Panc1 (cell line): ENCODE measurements around the gene SDK2. TPM values are rescaled to one million over a fixed set of nuclear protein-coding genes. Genes with fewer than 3 reads are reported as not detected.

Experiments used
- ATAC-seq: fragments of 200-7000 bp; cut with Tn5 transposase; 2 replicates; pipeline ENCODE4 v1.9.1; 2020; ENCODE audit warnings: mild to moderate bottlenecking, moderate library complexity
- BruUV-seq: library from RNA; stranded (reverse); fragments of 400-500 nt; replicated peaks from 2 replicates; lab custom pipeline; 2021; lab: Mats Ljungman, UMichigan
- CTCF ChIA-PET: fragments of 300-600 bp; sonication (Branson Sonifier 250); formaldehyde crosslinking; loops from one replicate; lab custom pipeline; 2022; ENCODE audit warnings: antibody characterized with exemption; lab: Charles Lee
- POLR2A ChIA-PET: fragments of 300-600 bp; sonication (Branson Sonifier 250); formaldehyde crosslinking; loops from one replicate; lab custom pipeline; 2022; ENCODE audit warnings: antibody characterized with exemption; lab: Charles Lee
- DNase-seq: peaks from one replicate; pipeline ENCODE4 v3.0.0-alpha.2; 2010; ENCODE audit warnings: low read depth, low spot score
- H3K27ac ChIP-seq: 2 replicates; pipeline ENCODE4 v1.5.1; 2011; ENCODE audit warnings: mild to moderate bottlenecking, low read length, inconsistent platforms
- H3K27me3 ChIP-seq: fragments of 200-500 bp; sonication (Bioruptor generic); 2 replicates; pipeline ENCODE4 v1.6.0; 2014; ENCODE audit warnings: low read length, inconsistent platforms; ENCODE audit not compliant: control insufficient read depth, insufficient read depth
- H3K36me3 ChIP-seq: fragments of 200-500 bp; sonication (Bioruptor generic); 2 replicates; pipeline ENCODE4 v1.5.1; 2014; ENCODE audit warnings: inconsistent platforms, mild to moderate bottlenecking, low read length, moderate library complexity; ENCODE audit not compliant: control insufficient read depth, insufficient read depth
- H3K4me1 ChIP-seq: 2 replicates; pipeline ENCODE4 v1.5.1; 2011; ENCODE audit warnings: inconsistent platforms, mild to moderate bottlenecking, low read length, moderate library complexity; ENCODE audit not compliant: control insufficient read depth, insufficient read depth
- H3K4me3 ChIP-seq, 2 experiments: 2 replicates each; pipeline ENCODE4 v1.5.1; 2011 to 2012; ENCODE audit warnings: low read depth in 2 of 2, low read length in 2 of 2, mild to moderate bottlenecking in 2 of 2, inconsistent platforms in 1 of 2, moderate library complexity in 1 of 2
- H3K9me3 ChIP-seq: fragments of 200-500 bp; sonication (Bioruptor generic); 2 replicates; pipeline ENCODE4 v1.5.1; 2014; ENCODE audit warnings: low read depth, mild to moderate bottlenecking, inconsistent platforms, low read length, moderate library complexity; ENCODE audit not compliant: control insufficient read depth, insufficient read depth
- CTCF ChIP-seq: fragments of 450-650 bp; IDR thresholded peaks from 2 replicates; pipeline ENCODE4 v1.5.1; 2017; ENCODE audit warnings: mild to moderate bottlenecking
- POLR2AphosphoS5 ChIP-seq: IDR thresholded peaks from 2 replicates; pipeline ENCODE4 v1.6.1; 2012; ENCODE audit warnings: mild to moderate bottlenecking, low read depth, low read length, moderate library complexity
- REST ChIP-seq, 2 experiments: IDR thresholded peaks; 2 replicates each; pipeline ENCODE4 v1.6.1; 2011 to 2012; ENCODE audit warnings: low read depth in 2 of 2, control low read depth in 1 of 2, low read length in 1 of 2, mild to moderate bottlenecking in 1 of 2, moderate library complexity in 1 of 2; ENCODE audit not compliant: insufficient read depth in 1 of 2
- SIN3A ChIP-seq: IDR thresholded peaks from 2 replicates; pipeline ENCODE4 v1.6.1; 2012; ENCODE audit warnings: low read depth, mild to moderate bottlenecking, low read length, moderate library complexity, borderline replicate concordance; ENCODE audit not compliant: insufficient read depth
- TCF7L2 ChIP-seq: IDR thresholded peaks from 2 replicates; pipeline ENCODE4 v1.6.1; 2011; ENCODE audit warnings: mild to moderate bottlenecking, low read depth, low read length, inconsistent platforms
- in situ Hi-C: cut with HindIII; loops from 2 replicates; pipeline ENCODE4 v1.10.0; 2016; ENCODE audit warnings: low sequenced_read_pairs, low pct_unique_long_range_greater_than_20kb
- intact Hi-C: fragments of 100-400 bp; cut with micrococcal nuclease; formaldehyde crosslinking; loops from one replicate; pipeline ENCODE4 v1.10.0; 2022; ENCODE audit not compliant: unreplicated experiment
- total RNA-seq: library from RNA; stranded (reverse); gene quantifications from one replicate; pipeline ENCODE4 v1.2.1, GENCODE V29; 2021; ENCODE audit not compliant: unreplicated experiment

Gene SDK2
- total RNA-seq, 1 experiment from 2014 or later: 0.41 TPM

GRCh38 chr17:73424571-73424970, 219.7 kb downstream of the SDK2 start:
- ATAC-seq: no peak
- Histone ChIP-seq H3K36me3 (no peaks in the 10 kb centered on the region), H3K27ac (no peak overlapping the region), H3K9me3 (no peaks in the 10 kb centered on the region), H3K27me3 (no peaks in the 10 kb centered on the region), H3K4me3 (no peak overlapping the region), H3K4me1 (no peaks in the 10 kb centered on the region)
- ChIA-PET POLR2A (no interaction called here), CTCF (interaction anchor here (0.6 kb wide), 1 partner anchor 132 kb away, joined by 4 read pairs; no protein-coding TSS in a partner anchor)
- DNase-seq: no peak
- TF ChIP-seq SIN3A: no peak
- no peak for TF ChIP-seq CTCF
- no peak for TF ChIP-seq POLR2AphosphoS5
- TF ChIP-seq TCF7L2: no peak
- no peak for TF ChIP-seq REST (IDR thresholded peaks at IDR 0.05; ENCODE audit: insufficient read depth in 1 of 2, low read depth in 2 of 2, low read length in 1 of 2)
- intact Hi-C loops: loop anchor here (10.0 kb wide), 1 partner anchor 220 kb away; the partner anchor contains the start of gene SDK2
- no TSS peak for BruUV-seq
- in situ Hi-C loops: no loop called here

GRCh38 chr17:73423806-73424205, 220.4 kb downstream of the SDK2 start:
- DNase-seq: no peak
- no peaks in the 10 kb centered on the region for H3K27me3 ChIP-seq
- H3K4me1 ChIP-seq: no peaks in the 10 kb centered on the region
- no peak for TF ChIP-seq SIN3A
- no peak for TF ChIP-seq CTCF
- TF ChIP-seq POLR2AphosphoS5: no peak
- TF ChIP-seq TCF7L2: no peak
- BruUV-seq: no TSS peak
- H3K4me3 ChIP-seq: no peak overlapping the region
- no peak overlapping the region for H3K27ac ChIP-seq
- POLR2A ChIA-PET: no interaction called here
- no peaks in the 10 kb centered on the region for H3K9me3 ChIP-seq
- in situ Hi-C loops: no loop called here
- intact Hi-C loops: loop anchor here (10.0 kb wide), 1 partner anchor 221 kb away; the partner anchor contains the start of gene SDK2
- CTCF ChIA-PET: interaction anchor here (1.0 to 1.1 kb wide), 2 partner anchors 150 to 286 kb away, joined by 3 to 4 read pairs; no protein-coding TSS in a partner anchor
- ATAC-seq: no peak
- no peaks in the 10 kb centered on the region for H3K36me3 ChIP-seq
